Thyroid gland (tissue), 4 donors: ENCODE measurements around the gene HBM.

Experiments used
- CTCF ChIP-seq, 6 experiments: fragments of 200-600 bp in 3 of 6; fragments of 450-650 bp in 3 of 6; sonication (generic) in 3 of 6; IDR thresholded peaks; one replicate each; pipeline ENCODE4 v1.5.1; 2016 to 2019; ENCODE audit warnings: antibody characterized with exemption in 6 of 6, mild to moderate bottlenecking in 2 of 6, inconsistent platforms in 1 of 6, moderate library complexity in 1 of 6
- POLR2A ChIP-seq, 2 donors: fragments of 450-650 bp; IDR thresholded peaks; one replicate each; pipeline ENCODE4 v1.6.1; 2017; ENCODE audit warnings: antibody characterized with exemption in 2 of 2, mild to moderate bottlenecking in 2 of 2, moderate library complexity in 1 of 2

GRCh38 chr16:143456-143855 lies 22.3 kb upstream of the HBM start:
- TF ChIP-seq CTCF (IDR thresholded peaks at IDR 0.05) (no peak), POLR2A (IDR thresholded peaks at IDR 0.05) (no peak)
